Endothelial cell of umbilical vein (primary cell): ENCODE data around the gene YY2.

Source experiments
- EZH2 ChIP-seq: IDR thresholded peaks from 2 replicates; pipeline ENCODE4 v1.6.1; 2012; ENCODE audit warnings: borderline replicate concordance, low read depth, mild to moderate bottlenecking, moderate library complexity, low read length, inconsistent platforms; ENCODE audit not compliant: severe bottlenecking
- FOS ChIP-seq: IDR thresholded peaks from 2 replicates; pipeline ENCODE4 v1.6.1; 2011; ENCODE audit warnings: mild to moderate bottlenecking, low read length, moderate library complexity, borderline replicate concordance; ENCODE audit not compliant: insufficient read depth
- GATA2 ChIP-seq: IDR thresholded peaks from 2 replicates; pipeline ENCODE4 v1.7.0; 2011; ENCODE audit warnings: low read depth, mild to moderate bottlenecking, moderate library complexity, mixed read lengths, low read length; ENCODE audit not compliant: insufficient read length, insufficient read depth
- JUN ChIP-seq: IDR thresholded peaks from 2 replicates; pipeline ENCODE4 v1.6.1; 2011; ENCODE audit warnings: borderline replicate concordance, low read depth; ENCODE audit not compliant: insufficient read length, insufficient read depth
- MYC ChIP-seq: IDR thresholded peaks from one replicate; pipeline ENCODE4 v1.6.1; 2011; ENCODE audit warnings: mild to moderate bottlenecking, low read depth, low read length
- POLR2A ChIP-seq: IDR thresholded peaks from 2 replicates; pipeline ENCODE4 v1.6.1; 2012; ENCODE audit warnings: low read depth, mild to moderate bottlenecking, control low read depth, low read length
- POLR2AphosphoS5 ChIP-seq: IDR thresholded peaks from 2 replicates; pipeline ENCODE4 v1.6.1; 2012; ENCODE audit warnings: low read depth, mild to moderate bottlenecking, control low read depth, low read length, moderate library complexity; ENCODE audit not compliant: insufficient read depth
- TF ChIP-seq, protein P1 (sequence below), 2 donors: IDR thresholded peaks; 1 replicate in 1 of 2; 2 replicates in 1 of 2; pipeline ENCODE4 v1.5.1; 2011; ENCODE audit warnings: low read length in 2 of 2, mild to moderate bottlenecking in 2 of 2, moderate library complexity in 2 of 2, control low read depth in 1 of 2, inconsistent platforms in 1 of 2, low read depth in 1 of 2; ENCODE audit not compliant: insufficient read depth in 1 of 2; ENCODE audit errors: extremely low read depth in 1 of 2
- TF ChIP-seq, protein P2 (sequence below): IDR thresholded peaks from 2 replicates; pipeline ENCODE4 v1.6.1; 2011; ENCODE audit not compliant: insufficient read depth, insufficient read length

GRCh38 chrX:21845096-21845495, 10.7 kb upstream of the YY2 start:
- TF ChIP-seq, protein P1, sequence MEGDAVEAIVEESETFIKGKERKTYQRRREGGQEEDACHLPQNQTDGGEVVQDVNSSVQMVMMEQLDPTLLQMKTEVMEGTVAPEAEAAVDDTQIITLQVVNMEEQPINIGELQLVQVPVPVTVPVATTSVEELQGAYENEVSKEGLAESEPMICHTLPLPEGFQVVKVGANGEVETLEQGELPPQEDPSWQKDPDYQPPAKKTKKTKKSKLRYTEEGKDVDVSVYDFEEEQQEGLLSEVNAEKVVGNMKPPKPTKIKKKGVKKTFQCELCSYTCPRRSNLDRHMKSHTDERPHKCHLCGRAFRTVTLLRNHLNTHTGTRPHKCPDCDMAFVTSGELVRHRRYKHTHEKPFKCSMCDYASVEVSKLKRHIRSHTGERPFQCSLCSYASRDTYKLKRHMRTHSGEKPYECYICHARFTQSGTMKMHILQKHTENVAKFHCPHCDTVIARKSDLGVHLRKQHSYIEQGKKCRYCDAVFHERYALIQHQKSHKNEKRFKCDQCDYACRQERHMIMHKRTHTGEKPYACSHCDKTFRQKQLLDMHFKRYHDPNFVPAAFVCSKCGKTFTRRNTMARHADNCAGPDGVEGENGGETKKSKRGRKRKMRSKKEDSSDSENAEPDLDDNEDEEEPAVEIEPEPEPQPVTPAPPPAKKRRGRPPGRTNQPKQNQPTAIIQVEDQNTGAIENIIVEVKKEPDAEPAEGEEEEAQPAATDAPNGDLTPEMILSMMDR (IDR thresholded peaks at IDR 0.05; ENCODE audit: extremely low read depth in 1 of 2, insufficient read depth in 1 of 2, low read depth in 1 of 2, low read length in 2 of 2), result no peak
- TF ChIP-seq POLR2A (no peak), MYC (no peak), POLR2AphosphoS5 (no peak), EZH2 (no peak), FOS (no peak), JUN (no peak), GATA2 (no peak)
- TF ChIP-seq, protein P2, sequence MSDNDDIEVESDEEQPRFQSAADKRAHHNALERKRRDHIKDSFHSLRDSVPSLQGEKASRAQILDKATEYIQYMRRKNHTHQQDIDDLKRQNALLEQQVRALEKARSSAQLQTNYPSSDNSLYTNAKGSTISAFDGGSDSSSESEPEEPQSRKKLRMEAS, result no peak
